ENCODE results near the gene CNDP2.

Gene CNDP2

DNA sequence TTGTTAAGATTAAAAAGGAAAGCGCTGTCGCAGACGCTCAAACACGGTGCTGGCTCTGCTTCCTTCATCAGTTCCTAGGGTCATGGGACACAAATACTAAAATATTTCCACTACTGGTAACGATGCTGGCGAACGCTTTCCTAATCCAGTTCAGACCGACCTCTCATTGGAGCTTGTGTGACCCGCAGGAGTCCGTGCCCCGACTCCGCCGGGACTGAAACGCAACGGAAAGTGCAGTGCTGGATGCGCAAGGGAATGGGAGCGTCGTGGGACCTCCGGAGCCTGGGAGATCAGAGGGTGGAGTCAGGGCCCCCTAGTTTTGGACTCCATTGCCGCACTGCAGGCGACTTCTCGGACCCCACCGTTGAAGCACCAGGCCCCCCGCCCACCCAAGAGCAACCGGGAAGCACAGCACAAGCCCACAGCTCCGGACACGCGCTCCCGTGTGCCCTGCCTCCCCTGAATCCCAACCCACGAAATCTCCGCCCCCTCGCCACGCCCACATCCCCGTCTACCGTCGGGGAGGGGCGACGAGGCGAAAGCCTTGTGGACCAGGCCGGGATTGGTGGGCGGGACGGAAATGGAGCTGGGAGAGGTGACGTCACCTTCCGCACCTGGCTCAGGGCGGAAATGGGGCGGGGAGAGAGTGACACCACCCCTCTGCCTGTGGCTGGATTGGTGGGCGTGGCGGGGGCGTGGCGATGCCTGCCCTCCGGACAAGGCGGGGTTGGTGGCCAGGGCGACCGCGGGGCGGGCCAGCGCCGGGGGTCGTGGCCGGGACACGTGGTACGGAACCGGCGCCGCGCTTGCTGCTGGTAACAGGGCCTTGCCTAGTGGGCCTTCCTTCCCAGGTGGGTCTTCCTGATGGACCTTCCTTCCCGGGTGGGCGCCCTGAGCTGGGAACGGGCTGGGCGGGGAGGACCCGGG is at the start of gene CNDP2:
Gene CNDP2 (plus strand): TSS at position 783 of the 927 bp plus-strand sequence. CDS start 3,611 bp downstream, outside the sequence.
- DNase-seq (ENCODE audit: low read depth in 3 of 3) = peak; percentile 98 to 100 (median 99)

DNA sequence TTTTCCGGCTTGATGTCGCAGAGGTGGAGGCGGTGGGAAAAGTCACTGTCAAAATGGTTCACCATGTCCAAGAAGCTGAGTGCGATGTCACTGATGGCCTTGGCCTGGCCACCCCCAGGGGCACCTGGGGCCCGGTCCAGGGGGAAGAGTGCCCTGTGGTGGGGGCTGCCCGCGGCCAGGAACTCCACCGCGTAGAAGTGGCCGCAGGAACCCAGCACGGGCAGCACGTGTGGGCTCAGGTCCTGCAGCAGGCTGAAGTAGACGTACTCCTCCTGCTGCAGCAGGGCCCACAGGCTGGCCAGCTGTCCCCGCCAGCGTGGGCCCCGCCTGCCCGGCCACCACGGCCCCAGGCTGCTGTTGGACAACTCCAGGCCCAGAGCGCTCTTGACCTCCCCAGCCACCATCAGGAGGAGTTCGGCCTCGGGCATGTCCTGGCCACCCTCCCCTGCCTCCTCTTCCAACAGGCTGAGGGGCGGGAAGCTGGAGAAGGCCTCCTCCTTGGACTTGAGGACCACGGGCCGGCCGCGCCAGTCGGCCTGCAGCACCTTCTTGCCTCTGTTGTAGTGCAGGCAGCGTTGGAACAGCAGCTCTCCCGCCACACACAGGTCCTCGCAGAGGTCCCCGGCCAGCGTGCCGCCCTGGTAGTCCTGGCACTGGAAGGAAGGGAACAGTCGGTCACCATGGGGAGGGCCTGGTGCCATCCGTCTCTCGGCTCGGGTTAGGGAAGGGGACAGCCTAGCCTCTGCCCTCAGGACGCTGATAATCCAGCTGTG is 49.3 kb upstream of the CNDP2 start:
- DNase-seq (ENCODE audit: low read depth in 3 of 3) = no peak

DNA sequence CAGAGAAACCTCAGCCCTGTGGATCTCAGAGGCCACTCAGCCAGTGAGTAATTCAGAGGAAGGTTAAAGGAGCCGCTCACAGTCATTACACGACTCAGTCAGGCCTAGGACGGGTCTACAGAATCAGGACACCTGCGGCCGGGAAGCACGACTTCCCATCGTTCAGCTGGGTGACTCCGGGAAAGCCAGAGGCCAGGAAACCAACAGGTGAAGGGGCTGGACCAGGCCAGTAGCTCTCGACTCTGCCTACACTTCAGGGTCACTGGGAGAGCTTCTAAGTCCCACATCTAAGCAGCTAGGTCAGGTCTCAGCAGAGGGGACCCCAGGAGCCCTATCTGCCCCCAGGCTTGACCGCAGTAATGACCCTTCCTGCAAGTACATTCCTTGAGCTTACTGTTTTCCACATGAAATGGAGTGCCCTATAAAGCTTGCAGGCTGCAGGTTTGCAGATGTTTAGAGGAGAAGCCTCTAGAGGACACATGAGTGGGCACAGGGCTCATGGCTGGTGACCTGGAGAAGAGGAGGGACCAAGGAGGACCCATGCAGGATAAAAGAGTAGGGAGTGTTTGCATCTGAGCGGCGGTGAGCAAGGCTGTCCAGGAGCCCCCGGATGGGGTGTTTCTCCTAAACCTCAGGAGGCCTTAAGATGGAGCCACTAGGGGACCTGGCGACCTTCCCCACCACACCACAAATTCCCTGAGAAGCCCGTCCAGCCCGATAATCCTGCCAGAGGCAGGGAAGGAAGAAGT is 48.6 kb upstream of the CNDP2 start:
- no peak for DNase-seq (ENCODE audit: low read depth in 3 of 3)

DNA sequence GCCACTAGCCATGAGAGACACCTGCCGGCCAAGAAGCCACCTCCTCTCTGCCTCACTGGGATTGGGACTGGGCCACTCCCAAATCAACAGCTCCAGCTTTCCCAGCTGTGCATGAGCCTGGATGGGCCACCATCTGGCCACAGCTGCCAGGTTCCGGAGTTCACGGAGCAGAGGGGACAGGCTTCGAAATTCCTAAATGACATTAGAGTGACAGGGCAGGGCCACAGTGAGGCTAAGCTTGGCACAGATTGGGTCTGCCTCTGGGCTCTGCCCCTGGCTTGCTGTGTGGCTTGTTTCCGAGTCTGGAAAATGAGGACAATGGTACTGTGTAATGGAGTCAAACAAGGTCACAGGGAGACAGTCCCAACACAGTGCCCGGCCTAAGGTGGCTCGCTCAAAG is 45.5 kb upstream of the CNDP2 start:
- no peak for DNase-seq (ENCODE audit: low read depth in 3 of 3)

DNA sequence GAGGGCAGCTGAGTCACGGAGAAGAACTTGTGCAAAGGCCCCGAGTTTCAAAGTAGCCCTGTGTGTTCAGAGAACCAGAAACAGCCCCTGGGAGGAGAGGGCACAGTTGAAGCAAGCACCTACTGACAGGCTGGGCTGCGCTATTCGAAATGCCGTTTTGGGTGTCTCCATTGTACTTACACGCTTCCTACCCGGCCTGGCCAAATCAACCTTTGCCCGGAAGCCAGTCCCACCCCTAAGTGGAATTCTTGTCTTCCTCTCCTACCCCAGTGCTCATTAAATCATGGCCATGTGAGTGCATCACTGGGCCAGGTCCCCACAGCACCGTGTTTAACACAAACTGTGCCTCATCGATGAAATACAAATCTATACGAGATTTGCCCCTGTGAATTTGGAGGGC is 45.0 kb upstream of the CNDP2 start:
- no peak for DNase-seq (ENCODE audit: low read depth in 3 of 3)

DNA sequence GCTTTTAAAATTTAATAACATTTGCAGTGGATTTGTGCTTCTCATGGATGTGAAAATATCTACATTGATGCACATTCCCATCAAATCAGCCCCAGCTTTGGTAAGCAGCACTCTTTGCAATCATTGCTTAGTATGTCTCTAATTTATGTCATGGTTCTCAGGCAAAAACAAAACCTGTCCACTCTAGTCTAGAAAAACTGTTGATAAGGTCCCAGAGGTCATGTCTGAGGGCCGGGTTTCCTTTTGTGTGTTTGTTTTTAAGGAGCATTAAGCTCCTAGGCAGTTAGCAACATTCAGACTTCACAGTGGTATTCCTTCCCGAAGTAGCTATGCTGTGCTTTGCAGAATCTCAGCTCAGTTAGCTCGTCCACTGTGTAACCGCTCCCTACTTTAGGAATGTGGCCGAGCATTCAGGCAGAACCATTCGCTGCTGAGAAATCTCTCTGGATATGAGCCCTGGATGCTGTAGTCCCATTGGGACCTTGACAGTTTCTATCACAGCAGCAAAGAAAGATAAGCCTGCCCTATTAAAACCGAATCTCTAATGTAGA is 43.1 kb upstream of the CNDP2 start:
- DNase-seq (ENCODE audit: low read depth in 3 of 3) = no peak

DNA sequence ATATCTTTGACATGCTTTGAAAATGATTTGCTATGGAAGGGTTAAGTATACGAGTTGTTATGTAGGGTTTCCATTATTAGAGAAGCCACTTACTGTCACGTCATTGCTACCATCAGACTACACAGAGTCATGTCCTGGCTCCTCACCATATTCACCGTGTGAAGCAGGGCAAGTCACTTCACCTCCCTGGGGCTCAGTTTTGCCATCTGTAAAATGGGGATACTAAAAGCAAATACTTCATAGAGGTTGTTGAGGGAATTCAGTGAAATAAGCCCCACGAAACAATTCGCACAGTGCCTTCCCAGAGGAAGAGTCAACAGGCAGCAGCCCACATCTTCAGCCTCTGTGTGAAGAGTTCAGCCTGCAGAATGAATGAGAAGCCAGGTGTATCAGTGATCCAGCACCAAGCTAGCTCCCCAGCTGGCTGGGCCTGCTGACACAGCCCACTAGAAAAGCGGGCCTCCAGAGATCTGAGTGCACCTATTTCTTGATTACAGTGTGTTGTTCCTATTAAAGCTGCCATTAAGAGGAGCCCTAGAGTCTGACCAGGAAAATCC is 42.4 kb upstream of the CNDP2 start:
- DNase-seq (ENCODE audit: low read depth in 3 of 3) = no peak

DNA sequence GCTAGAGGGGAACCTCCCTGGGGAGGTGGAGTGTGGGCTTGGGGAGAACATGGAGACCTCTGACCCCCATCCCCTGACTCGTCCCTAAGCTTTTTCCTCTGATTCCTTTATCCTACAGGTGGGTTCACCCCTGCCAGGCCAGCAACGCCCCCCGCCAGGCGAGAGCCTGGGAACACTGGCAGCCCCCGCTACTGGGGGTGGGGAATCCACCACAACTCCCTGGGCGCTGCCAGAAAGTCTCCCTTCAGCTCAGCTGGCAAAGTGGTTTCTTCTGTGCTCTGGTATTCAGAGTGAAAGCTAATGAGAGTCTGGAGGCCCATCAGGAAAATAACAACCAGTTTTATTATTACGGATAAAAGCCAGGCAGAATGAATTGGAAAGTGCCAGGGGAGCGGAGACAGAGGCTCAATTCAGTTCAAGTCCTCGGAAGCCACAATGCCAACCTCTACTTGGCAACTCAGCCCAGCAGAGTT is 41.8 kb upstream of the CNDP2 start:
- DNase-seq (ENCODE audit: low read depth in 3 of 3) = no peak

DNA sequence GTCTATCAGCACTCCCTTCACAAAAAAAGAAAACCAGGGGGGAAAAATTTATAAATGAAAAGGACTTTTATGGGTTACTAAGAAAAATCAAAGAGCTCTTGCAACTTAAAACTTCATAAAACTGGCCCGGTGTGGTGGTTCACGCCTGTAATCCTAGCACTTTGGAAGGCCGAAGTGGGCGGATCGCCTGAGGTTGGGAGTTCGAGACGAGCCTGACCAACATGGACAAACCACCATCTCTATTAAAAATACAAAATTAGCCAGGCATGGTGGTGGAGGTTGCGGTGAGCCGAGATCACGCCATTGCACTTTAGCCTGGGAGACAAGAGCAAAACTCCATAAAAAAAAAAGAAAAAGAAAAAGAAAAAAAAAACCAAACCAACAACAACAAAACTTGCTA is 40.8 kb upstream of the CNDP2 start:
- no peak for DNase-seq (ENCODE audit: low read depth in 3 of 3)

DNA sequence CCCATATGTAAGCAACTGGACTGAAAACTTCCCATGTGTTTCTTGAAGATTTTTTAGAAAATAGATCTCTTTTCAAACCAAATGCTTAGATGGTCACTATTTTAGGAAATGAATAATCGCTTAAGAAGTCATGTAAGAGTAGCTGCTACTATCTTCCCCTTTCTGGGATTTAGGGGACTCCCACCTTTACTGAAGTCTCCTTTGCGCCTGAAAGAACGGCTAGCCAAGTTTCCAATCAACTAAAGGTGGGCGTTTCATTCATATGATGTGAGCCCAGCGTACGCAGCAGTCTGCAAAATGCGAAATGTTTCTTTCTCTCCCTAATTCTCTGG is 40.2 kb upstream of the CNDP2 start:
- DNase-seq (ENCODE audit: low read depth in 3 of 3) = no peak

DNA sequence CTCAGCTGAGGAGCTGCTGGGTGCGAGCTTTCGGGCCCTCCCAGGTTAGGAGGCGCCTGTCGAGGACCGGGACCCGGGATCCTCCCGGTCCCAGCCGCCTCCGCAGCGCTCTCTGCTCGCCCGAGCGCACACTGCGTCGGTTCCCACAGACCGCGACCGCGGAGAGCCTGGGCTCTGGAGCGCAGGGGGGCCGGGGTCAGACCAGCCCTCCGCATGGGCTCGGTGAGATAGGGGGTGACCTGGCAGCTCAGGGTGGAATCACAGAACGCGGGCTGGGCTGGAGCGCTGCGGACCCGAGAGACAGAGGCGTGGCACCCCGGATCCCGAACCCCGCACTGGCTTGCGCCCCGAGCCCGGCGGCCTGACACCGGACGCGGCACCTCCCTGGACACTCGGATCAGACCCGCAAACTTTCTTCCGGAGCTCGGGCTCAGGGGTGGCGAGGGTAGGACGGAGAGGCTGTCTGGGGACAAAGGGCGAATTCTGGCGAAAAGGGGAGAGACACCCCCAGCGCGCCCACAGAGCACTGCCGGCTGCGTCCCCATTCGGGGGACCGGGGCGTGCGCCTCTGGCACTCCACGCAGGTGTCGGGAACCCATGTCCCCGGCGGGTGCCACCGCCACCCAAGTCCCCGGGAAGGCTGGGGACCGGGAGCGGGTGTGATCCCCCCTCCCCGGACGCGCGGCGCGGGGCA is 39.7 kb upstream of the CNDP2 start:
- no peak for DNase-seq (ENCODE audit: low read depth in 3 of 3)

DNA sequence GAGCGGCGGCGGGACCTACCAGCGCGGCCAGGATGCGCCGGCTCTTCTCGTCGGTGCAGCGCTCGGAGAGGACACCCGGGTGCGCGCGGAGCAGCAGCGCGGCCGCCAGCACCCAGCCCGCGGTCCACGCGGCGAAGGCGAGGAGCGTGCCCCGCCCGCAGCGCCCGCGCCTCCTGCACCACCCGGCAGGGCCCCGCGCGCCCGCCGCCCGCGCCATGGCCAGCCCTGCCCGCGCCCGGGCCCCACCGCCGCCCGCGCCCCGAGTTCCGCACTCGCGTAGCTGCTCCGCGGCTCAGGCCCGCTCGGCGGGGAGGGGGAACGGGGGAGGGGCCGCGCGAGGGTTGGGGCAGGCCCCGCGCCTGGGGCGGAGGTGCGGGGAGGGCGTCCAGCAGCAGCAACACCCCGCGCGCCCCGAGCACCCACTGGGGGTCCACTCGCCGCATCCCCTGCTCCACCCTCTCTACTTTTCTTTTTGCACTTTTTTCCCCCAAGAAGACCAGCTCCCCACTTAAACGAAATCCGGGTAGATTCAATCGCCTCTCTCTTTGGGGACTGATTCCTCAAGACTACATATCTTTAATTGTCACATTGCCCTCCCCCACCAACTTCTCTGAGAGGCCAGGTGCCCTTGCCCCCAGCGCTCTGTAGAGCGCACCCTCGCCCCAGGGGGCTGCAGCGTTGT is 39.0 kb upstream of the CNDP2 start, which contains the start of gene DIPK1C:
Gene DIPK1C (minus strand): TSS at position 266 of the 682 bp plus-strand sequence. CDS start 49 bp downstream, at position 217.
- DNase-seq (ENCODE audit: low read depth in 3 of 3) = no peak

DNA sequence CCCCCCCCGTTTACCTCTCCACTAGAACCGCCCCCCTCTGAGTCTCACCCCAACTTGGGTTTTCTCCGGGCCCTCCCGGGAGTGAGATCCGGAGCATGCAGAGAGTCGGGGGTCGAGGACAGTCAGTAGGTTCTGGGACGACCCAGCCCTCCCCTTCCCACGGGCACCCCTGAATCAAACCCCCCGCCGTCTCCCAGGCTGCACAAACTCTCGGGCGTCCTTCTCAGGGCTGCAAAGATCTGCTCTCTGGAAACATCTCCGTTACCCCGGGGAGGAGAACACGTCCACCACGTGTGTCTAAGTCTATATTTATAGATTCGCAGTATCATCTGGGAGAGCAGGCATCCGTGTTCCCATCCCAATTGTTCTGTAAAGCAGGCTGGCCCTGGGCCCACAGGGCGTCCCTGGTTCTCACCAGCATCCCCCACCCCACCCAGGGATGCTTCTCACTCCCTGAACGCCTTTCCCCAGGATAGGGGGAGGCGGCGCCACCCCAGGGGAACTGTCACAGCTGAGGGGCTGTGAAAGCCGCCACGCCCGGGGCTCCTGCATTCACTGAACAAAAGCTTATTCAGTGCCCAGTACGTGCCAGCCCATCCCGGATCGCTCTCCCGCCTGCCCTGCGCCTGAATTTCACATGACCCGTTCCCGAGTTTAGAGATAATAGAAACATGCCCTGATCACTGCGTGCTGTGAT is 38.3 kb upstream of the CNDP2 start:
- DNase-seq (ENCODE audit: low read depth in 3 of 3) = no peak

DNA sequence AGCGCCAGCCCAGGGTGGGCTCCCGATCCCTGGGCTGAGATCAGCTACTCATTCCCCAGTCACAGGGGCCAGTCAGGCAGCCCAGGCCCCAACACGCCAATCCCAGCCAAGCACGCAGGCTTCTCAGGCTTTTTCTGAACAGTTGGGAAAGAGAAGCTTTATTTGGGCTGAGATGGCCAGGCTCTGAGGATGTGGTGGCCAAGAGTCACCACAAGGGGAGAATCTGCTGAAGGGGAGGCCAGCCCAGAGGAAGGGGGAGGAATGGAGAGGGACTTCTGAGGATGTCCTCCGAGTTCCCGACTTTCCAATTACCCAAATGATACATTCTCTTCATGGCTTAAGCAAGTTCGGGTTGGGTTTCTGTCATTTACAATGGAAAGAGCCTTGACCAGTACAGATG is 36.3 kb upstream of the CNDP2 start:
- no peak for DNase-seq (ENCODE audit: low read depth in 3 of 3)

DNA sequence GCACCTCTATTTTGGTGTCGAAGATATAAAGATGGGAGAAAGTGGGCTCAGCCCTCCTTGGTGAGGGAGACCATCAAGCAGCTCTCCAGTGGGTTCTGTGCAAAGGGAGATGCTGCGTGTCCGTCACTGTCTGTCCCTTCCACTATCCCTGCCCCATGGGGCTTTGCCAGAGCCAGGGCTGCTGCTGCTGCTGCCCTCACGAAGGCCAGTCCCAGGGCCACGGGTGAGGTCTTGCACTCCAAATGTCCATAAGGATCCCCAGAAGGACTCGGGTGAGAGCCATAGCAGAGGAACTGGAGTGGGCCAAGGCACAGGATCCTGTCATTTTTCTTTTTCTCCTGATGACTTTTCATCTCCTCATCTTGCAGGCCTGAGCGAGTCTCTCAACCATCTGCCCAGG is 35.3 kb upstream of the CNDP2 start:
- no peak for DNase-seq (ENCODE audit: low read depth in 3 of 3)

DNA sequence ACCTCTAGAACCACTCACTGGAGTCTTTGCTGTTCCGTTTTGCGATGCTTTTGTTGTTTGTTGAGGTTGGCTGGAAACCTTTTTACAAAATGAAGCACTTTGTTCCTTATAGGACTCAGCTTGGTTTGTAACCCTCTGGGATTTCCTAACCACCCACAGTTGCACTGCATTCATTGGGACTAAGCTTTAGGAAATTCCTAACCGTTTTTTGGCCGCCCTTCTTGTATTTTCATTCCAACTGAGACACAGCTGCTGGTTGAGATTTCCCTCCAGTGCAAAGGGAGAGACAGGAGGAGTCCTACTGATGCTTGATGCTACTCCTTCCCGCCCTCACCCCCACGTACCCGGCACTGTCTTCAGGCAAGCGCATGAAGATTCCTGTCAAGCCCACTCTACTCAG is 32.9 kb upstream of the CNDP2 start:
- no peak for DNase-seq (ENCODE audit: low read depth in 3 of 3)

DNA sequence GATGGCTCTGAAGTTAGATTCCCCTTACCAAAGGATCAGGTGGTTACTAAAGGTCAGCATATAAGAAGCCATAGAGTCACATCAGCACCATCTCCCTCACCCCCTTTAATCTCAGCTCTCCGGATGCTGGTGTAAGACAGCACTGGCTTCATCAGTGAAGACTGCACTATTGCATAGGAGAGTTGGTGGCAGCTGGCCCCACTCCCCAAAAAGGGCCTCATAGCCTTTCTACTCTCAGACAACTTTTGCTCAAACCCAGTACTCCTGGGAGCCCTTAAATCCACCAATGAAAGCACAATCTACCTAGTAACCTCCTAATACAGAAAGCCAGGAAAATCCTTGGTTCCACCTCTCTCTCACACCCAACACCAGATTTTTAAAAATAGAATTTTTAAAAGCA is 32.2 kb upstream of the CNDP2 start:
- DNase-seq (ENCODE audit: low read depth in 3 of 3) = no peak

DNA sequence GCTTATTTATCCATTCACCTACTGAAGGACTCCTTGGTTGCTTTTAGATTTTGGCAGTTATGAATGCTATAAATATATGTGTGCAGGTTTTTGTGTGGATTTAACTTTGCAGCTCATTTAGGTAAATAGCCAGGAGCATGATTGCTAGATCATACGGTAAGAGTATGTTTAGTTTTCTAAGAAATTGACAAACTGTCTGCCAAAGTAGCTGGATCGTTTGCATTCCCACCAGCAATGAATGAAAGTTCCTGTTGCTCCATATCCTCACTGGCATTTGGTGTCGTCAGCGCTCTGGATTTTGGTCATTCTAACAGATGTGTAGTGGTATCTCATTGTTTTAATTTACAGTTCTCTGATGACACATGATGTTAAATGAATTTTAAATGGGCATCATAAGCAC is 30.4 kb upstream of the CNDP2 start:
- no peak for DNase-seq (ENCODE audit: low read depth in 3 of 3)

DNA sequence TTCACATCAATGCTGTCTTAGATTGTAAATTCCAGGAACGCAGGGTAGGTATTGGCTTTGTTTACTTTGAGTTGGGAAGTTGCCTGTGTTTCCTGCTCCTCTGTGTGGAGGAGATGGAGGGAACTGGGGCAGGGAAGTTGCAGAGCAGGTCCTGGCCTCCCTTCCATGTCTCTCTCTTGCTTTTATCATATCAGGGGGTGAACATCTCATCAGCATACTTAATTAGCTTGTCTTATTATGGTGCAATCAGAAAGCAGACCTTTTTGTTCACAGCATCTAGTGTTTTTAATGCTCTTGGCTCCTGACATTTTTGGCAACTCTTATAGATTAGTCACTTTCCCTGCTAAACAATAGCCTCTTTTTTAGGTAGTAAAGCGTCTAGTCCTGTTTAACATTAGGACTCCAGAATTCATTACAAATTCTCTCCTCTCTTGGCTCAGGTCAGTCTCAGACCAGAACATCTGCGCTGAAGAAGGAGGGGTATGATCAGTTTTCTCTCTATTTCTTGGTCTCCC is 27.6 kb upstream of the CNDP2 start:
- no peak for DNase-seq (ENCODE audit: low read depth in 3 of 3)
